Measurements from ENCODE around the gene ITPR2.
"Not testable (repeated sequence)": the region's sequence is repeated elsewhere in the genome, so short reads cannot be mapped to it uniquely, and the experiment has no call there.

The ITPR2 gene

DNA sequence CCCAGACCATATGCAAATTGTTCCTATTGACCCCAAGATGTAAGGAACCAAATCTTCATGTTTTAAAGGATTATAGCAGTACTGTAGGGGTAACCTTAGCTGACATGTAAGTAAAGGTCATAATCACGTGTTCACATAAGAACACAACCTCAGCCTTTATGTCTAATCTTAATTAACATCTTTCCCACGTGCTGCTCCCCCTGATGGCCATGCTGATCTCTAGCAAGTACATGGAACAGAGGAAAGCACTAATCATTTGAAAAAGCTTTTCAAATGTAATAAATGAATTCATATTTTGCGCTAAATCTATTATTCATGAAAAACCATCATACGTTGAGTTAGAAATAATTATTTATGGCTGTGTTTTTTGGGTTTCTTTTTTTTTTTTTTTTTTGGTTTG is 30.5 kb upstream of the ITPR2 start:
- H3K4me3 ChIP-seq (ENCODE audit: low read length), result no peak overlapping the region
- no peaks in the 10 kb centered on the region for H3K4me1 ChIP-seq (ENCODE audit: control insufficient read depth, insufficient read depth, low read length)
- H3K9ac ChIP-seq (ENCODE audit: low read length), result no peak overlapping the region
- H3K9me3 ChIP-seq (ENCODE audit: control insufficient read depth, low read length), result no peaks in the 10 kb centered on the region
- no peaks in the 10 kb centered on the region for H3K36me3 ChIP-seq (ENCODE audit: control insufficient read depth, insufficient read depth, low read length)
- no peaks in the 10 kb centered on the region for H3K27me3 ChIP-seq (ENCODE audit: control insufficient read depth, insufficient read depth, low read length)

GRCh38 chr12:26862787-26863186 is 29.8 kb upstream of the ITPR2 start:
- H3K9ac ChIP-seq (ENCODE audit: low read length); H3K27me3 ChIP-seq (ENCODE audit: control insufficient read depth, insufficient read depth, low read length); H3K4me1 ChIP-seq (ENCODE audit: control insufficient read depth, insufficient read depth, low read length); H3K36me3 ChIP-seq (ENCODE audit: control insufficient read depth, insufficient read depth, low read length); H3K9me3 ChIP-seq (ENCODE audit: control insufficient read depth, low read length); H3K4me3 ChIP-seq (ENCODE audit: low read length): not testable (repeated sequence)

DNA sequence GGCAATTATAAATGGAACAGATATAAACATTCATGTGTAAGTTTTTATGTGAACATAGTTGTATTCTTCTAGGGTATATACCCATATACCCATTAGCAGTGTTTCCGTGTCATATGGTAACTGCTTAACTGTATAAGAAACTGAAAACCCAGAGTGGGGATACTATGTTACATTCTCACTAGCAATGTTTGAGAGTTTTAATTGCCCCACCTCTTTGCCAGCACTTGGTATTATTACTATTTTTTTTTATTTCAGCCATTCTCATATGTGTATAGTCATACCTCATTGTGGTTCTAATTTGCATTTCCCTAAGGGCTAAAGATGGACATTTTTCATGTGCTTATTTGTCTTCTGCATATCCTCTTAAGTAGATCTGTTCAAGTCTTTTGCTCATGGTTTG is 28.7 kb upstream of the ITPR2 start:
- Histone ChIP-seq H3K4me1 (ENCODE audit: control insufficient read depth, insufficient read depth, low read length) (peaks cover 8% of the 10 kb centered on the region), H3K9ac (ENCODE audit: low read length) (no peak overlapping the region)

GRCh38 chr12:26857465-26858176 is 24.6 kb upstream of the ITPR2 start:
- Histone ChIP-seq H3K9ac (ENCODE audit: low read length) (no peak overlapping the region), H3K4me3 (ENCODE audit: low read length) (no peak overlapping the region), H3K4me1 (ENCODE audit: control insufficient read depth, insufficient read depth, low read length) (peaks cover 8% of the 10 kb centered on the region), H3K36me3 (ENCODE audit: control insufficient read depth, insufficient read depth, low read length) (no peaks in the 10 kb centered on the region), H3K9me3 (ENCODE audit: control insufficient read depth, low read length) (no peaks in the 10 kb centered on the region), H3K27me3 (ENCODE audit: control insufficient read depth, insufficient read depth, low read length) (no peaks in the 10 kb centered on the region)

More for the DNA sequence above, 28.7 kb upstream of the ITPR2 start:
- H3K4me3 ChIP-seq (ENCODE audit: low read length), result no peak overlapping the region
- no peaks in the 10 kb centered on the region for H3K36me3 ChIP-seq (ENCODE audit: control insufficient read depth, insufficient read depth, low read length)
- H3K27me3 ChIP-seq (ENCODE audit: control insufficient read depth, insufficient read depth, low read length), result no peaks in the 10 kb centered on the region
- H3K9me3 ChIP-seq (ENCODE audit: control insufficient read depth, low read length), result no peaks in the 10 kb centered on the region

GRCh38 chr12:26855337-26855736 is 22.3 kb upstream of the ITPR2 start:
- Histone ChIP-seq H3K9me3 (ENCODE audit: control insufficient read depth, low read length) (no peaks in the 10 kb centered on the region), H3K4me3 (ENCODE audit: low read length) (no peak overlapping the region), H3K9ac (ENCODE audit: low read length) (no peak overlapping the region), H3K36me3 (ENCODE audit: control insufficient read depth, insufficient read depth, low read length) (no peaks in the 10 kb centered on the region), H3K4me1 (ENCODE audit: control insufficient read depth, insufficient read depth, low read length) (peaks cover 8% of the 10 kb centered on the region), H3K27me3 (ENCODE audit: control insufficient read depth, insufficient read depth, low read length) (no peaks in the 10 kb centered on the region)

DNA sequence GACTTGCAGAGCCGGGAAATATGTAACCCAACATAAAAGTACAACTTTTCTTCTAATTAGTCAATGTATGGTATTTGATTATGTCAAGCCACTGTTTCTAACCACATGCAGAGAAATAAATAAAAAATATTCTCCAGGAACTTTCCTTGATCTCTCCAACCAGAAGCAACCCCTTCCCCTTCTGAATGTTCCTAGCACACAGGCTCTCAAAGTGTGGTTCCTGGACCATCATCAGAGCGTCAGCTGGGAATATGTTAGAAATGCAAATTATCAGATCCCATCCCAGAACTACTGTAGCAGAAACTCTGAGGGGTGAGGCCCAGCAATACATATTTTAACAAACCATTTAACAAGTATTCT is 21.0 kb upstream of the ITPR2 start:
- H3K4me1 ChIP-seq (ENCODE audit: control insufficient read depth, insufficient read depth, low read length), result peaks cover 8% of the 10 kb centered on the region
- no peaks in the 10 kb centered on the region for H3K27me3 ChIP-seq (ENCODE audit: control insufficient read depth, insufficient read depth, low read length)
- H3K4me3 ChIP-seq (ENCODE audit: low read length), result no peak overlapping the region
- H3K36me3 ChIP-seq (ENCODE audit: control insufficient read depth, insufficient read depth, low read length), result no peaks in the 10 kb centered on the region
- no peak overlapping the region for H3K9ac ChIP-seq (ENCODE audit: low read length)
- no peaks in the 10 kb centered on the region for H3K9me3 ChIP-seq (ENCODE audit: control insufficient read depth, low read length)

- H3K4me1 ChIP-seq (ENCODE audit: control insufficient read depth, insufficient read depth, low read length), result peaks cover 8% of the 10 kb centered on the region
- H3K9me3 ChIP-seq (ENCODE audit: control insufficient read depth, low read length), result no peaks in the 10 kb centered on the region
- H3K9ac ChIP-seq (ENCODE audit: low read length), result no peak overlapping the region
- no peaks in the 10 kb centered on the region for H3K27me3 ChIP-seq (ENCODE audit: control insufficient read depth, insufficient read depth, low read length)
- no peaks in the 10 kb centered on the region for H3K36me3 ChIP-seq (ENCODE audit: control insufficient read depth, insufficient read depth, low read length)
- no peak overlapping the region for H3K4me3 ChIP-seq (ENCODE audit: low read length)
These were observed 20.5 kb upstream of the ITPR2 start for GRCh38 chr12:26853303-26854030.

- Histone ChIP-seq H3K27me3 (ENCODE audit: control insufficient read depth, insufficient read depth, low read length) (no peaks in the 10 kb centered on the region), H3K36me3 (ENCODE audit: control insufficient read depth, insufficient read depth, low read length) (no peaks in the 10 kb centered on the region), H3K4me1 (ENCODE audit: control insufficient read depth, insufficient read depth, low read length) (no peaks in the 10 kb centered on the region), H3K9me3 (ENCODE audit: control insufficient read depth, low read length) (no peaks in the 10 kb centered on the region), H3K9ac (ENCODE audit: low read length) (no peak overlapping the region), H3K4me3 (ENCODE audit: low read length) (no peak overlapping the region)
These were observed 18.2 kb upstream of the ITPR2 start for GRCh38 chr12:26851031-26851809.

GRCh38 chr12:26848156-26848825 is 15.3 kb upstream of the ITPR2 start:
- Histone ChIP-seq H3K27me3 (ENCODE audit: control insufficient read depth, insufficient read depth, low read length) (no peaks in the 10 kb centered on the region), H3K4me1 (ENCODE audit: control insufficient read depth, insufficient read depth, low read length) (no peaks in the 10 kb centered on the region), H3K9me3 (ENCODE audit: control insufficient read depth, low read length) (no peaks in the 10 kb centered on the region), H3K36me3 (ENCODE audit: control insufficient read depth, insufficient read depth, low read length) (no peaks in the 10 kb centered on the region), H3K4me3 (ENCODE audit: low read length) (no peak overlapping the region), H3K9ac (ENCODE audit: low read length) (no peak overlapping the region)

GRCh38 chr12:26847431-26847830 is 14.4 kb upstream of the ITPR2 start:
- Histone ChIP-seq H3K4me1 (ENCODE audit: control insufficient read depth, insufficient read depth, low read length) (no peaks in the 10 kb centered on the region), H3K9me3 (ENCODE audit: control insufficient read depth, low read length) (no peaks in the 10 kb centered on the region), H3K9ac (ENCODE audit: low read length) (no peak overlapping the region), H3K4me3 (ENCODE audit: low read length) (no peak overlapping the region), H3K36me3 (ENCODE audit: control insufficient read depth, insufficient read depth, low read length) (no peaks in the 10 kb centered on the region), H3K27me3 (ENCODE audit: control insufficient read depth, insufficient read depth, low read length) (no peaks in the 10 kb centered on the region)

DNA sequence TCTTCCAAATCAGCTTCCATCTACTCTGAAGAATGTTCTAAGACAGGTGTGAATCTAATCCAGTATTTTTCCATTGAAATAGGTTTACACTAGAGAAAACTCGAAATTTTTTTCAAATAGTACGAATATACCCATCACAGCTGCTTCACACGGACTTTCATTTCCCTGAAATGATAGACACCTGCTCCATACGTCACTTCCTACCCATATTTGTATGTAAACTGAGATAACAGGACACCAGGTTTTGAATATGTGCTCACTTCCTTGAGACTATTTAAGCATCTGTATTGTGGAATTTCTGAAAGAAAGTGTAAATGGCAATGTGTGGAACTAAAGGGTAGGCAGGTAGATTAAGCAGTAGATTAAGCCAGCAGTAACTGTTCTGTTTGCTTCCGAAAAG is 13.4 kb upstream of the ITPR2 start:
- H3K36me3 ChIP-seq (ENCODE audit: control insufficient read depth, insufficient read depth, low read length), result no peaks in the 10 kb centered on the region
- no peaks in the 10 kb centered on the region for H3K9me3 ChIP-seq (ENCODE audit: control insufficient read depth, low read length)
- H3K27me3 ChIP-seq (ENCODE audit: control insufficient read depth, insufficient read depth, low read length), result no peaks in the 10 kb centered on the region
- no peaks in the 10 kb centered on the region for H3K4me1 ChIP-seq (ENCODE audit: control insufficient read depth, insufficient read depth, low read length)
- no peak overlapping the region for H3K9ac ChIP-seq (ENCODE audit: low read length)
- H3K4me3 ChIP-seq (ENCODE audit: low read length), result no peak overlapping the region

DNA sequence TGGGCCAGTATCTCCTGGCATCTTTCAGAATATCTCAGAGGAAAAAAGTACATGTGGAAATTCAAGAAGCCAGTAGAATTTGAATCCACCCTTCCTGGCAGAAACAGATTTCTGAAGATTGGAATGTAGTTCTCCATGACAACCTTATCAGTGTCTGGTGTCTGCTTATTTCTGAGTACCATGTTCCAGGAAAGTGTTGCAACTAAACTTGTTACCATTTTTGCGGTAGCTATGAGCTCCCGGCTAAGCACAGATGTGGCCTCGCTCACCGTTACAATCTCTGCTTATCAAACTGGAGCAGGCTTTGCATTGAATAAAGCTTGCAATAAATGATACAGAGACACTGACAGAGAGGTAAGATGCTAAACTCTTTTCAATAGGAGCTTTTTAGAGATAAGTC is 13.0 kb upstream of the ITPR2 start:
- H3K4me3 ChIP-seq (ENCODE audit: low read length), result no peak overlapping the region
- H3K36me3 ChIP-seq (ENCODE audit: control insufficient read depth, insufficient read depth, low read length), result no peaks in the 10 kb centered on the region
- no peaks in the 10 kb centered on the region for H3K9me3 ChIP-seq (ENCODE audit: control insufficient read depth, low read length)
- no peaks in the 10 kb centered on the region for H3K4me1 ChIP-seq (ENCODE audit: control insufficient read depth, insufficient read depth, low read length)
- no peak overlapping the region for H3K9ac ChIP-seq (ENCODE audit: low read length)
- no peaks in the 10 kb centered on the region for H3K27me3 ChIP-seq (ENCODE audit: control insufficient read depth, insufficient read depth, low read length)

Measured in mucosa of stomach (tissue), 1 donor.